ENCODE results near the gene TMEM169.
"Not testable (repeated sequence)": the region's sequence is repeated elsewhere in the genome, so short reads cannot be mapped to it uniquely, and the experiment has no call there.

Gene TMEM169

GRCh38 chr2:216134958-216135541 is 53.3 kb downstream of the TMEM169 start:
- no peak for DNase-seq

DNA sequence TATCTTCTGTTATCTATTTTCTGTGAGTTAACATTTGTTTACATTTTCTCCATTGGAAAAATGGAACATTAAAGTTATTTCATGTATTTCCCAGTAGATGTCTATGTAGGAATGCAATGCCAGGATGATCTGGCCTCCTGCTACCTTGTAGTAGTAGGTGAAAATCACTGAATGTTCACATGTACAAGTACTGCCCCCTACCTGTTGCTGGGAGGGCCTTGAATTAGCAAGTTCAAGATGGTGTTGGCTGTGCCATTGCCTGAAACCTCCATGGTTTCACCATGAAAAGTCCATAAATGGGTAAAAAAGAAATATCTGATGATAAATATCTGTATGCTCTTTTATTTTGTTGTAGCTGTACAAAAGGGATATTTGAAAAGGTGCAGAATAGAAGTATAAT is 58.2 kb downstream of the TMEM169 start:
- DNase-seq: no peak

DNA sequence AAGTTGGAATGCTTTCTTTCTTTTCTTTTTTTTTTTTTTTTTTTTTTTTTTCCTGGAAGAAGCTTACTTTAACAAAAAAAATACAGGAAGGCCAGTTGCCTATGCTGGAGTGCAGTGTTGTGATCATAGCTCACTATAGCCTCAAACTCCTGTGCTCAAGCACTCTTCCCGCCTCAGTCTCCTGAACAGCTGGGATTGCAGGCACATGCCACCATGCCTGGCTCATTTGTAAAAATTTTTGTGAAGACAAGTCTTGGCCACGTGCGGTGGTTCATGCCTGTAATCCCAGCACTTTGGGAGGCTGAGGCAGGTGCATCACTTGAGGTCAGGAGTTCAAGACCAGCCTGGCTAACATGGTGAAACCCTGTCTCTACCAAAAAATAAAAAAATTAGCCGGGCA is 59.8 kb downstream of the TMEM169 start:
- not testable (repeated sequence) for DNase-seq

GRCh38 chr2:216142540-216142939 is 60.8 kb downstream of the TMEM169 start:
- DNase-seq: no peak

GRCh38 chr2:216144372-216144771 is 62.7 kb downstream of the TMEM169 start:
- DNase-seq: no peak

- no peak for DNase-seq
Measured at GRCh38 chr2:216144857-216145256, 63.1 kb downstream of the TMEM169 start.

GRCh38 chr2:216146573-216146972 is 64.9 kb downstream of the TMEM169 start:
- no peak for DNase-seq

- DNase-seq: no peak
Measured at GRCh38 chr2:216147172-216148131, 65.7 kb downstream of the TMEM169 start.

DNA sequence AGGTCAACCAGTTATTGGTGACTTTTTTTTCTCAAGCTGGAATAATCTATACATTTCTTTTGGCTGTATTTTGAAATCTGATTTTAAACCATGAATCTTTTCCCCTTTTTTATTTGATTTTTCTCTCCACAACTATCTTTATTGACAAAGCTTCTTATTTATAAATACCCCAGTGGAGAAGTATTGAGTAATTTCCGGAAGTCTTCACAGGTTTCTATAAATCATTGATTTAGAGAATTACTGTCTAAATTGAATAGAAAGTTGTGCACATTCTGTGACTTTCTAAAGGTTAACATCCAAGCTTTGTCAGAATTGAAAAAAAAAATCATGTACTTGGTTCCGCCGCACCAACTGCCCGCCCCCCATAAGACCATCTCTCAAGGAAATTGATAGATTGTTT is 67.3 kb downstream of the TMEM169 start:
- no peak for DNase-seq

DNA sequence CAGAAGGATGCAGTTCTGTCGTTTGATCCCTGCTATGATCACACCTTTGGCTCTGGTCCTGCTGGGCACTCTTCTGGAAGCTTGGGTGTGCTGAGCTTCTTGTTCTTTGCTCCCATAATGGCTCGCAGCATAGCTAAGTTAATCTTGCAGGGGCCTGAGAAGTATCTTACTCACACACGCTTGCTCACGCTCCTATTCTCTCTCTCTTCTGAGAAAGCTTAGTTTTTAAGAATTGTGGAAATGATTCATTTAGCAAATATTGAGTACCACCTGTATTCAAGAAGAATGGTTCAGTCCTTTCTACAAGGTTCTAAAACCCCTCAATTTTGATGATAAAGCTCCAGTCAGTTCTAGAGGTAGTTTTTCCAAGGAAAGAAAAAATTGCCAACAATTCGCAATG is 68.0 kb downstream of the TMEM169 start:
- no peak for DNase-seq

DNA sequence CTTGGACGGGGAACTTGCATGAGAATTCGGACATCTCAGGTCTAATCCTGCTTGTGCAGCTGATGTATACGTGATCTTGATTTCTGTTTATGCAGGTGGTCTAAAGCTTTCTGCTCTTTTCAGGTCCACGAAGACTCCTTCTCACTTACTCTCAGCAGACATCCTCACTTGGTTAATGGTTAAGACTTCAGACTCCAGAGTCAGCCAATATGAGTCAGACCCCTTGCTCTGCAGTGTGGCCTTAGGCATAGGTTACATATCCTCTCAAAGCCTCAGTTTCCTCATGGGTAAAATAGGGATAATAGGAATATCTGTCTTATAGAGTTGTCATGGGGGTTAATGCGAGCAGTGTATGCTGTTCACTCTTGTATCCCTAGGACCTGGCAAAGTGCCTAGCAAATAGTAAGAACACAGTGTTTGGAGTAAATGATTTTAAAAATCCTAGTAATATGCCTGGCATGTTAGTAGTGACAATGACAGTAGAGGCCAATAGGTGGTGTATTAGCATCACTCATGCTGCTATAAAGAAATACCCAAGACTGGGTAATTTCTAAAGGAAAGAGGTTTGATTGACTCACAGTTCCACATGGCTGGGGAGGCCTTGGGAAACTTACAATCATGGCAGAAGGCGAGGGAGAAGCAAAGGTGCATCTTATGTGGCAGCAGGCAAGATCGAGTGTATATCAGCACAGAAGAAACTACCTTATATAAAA is 69.8 kb downstream of the TMEM169 start:
- DNase-seq: no peak
